Astrocyte (in vitro differentiated cells and primary cell): ENCODE results near the gene LOC101059915.
A peak's percentile ranks its signal among the peaks of the same experiment; 100 is the strongest.

Experiments used
- DNase-seq: peaks from one replicate; pipeline ENCODE4 v3.0.0-alpha.2; 2010; ENCODE audit warnings: low read depth
- FAIRE-seq: peaks from 2 replicates; lab custom pipeline; 2011; peaks lifted over from hg19 to GRCh38; lab: Jason Lieb, UNC
- H2AFZ ChIP-seq: 2 replicates; pipeline ENCODE4 v1.6.0; 2012; ENCODE audit warnings: low read depth, low read length, inconsistent platforms
- H3K27ac ChIP-seq: 2 replicates; pipeline ENCODE4 v1.5.1; 2011; ENCODE audit warnings: low read depth, low read length, inconsistent platforms
- H3K27me3 ChIP-seq: 2 replicates; pipeline ENCODE4 v1.6.0; 2011; ENCODE audit warnings: low read length, inconsistent platforms; ENCODE audit not compliant: insufficient read depth
- H3K36me3 ChIP-seq: 2 replicates; pipeline ENCODE4 v1.5.1; 2011; ENCODE audit warnings: low read length, inconsistent platforms; ENCODE audit not compliant: insufficient read depth
- H3K4me1 ChIP-seq: 2 replicates; pipeline ENCODE4 v1.5.1; 2011; ENCODE audit warnings: low read length, inconsistent platforms; ENCODE audit not compliant: insufficient read depth
- H3K4me2 ChIP-seq: 2 replicates; pipeline ENCODE4 v1.6.0; 2012; ENCODE audit warnings: low read length, inconsistent platforms
- H3K4me3 ChIP-seq: 2 replicates; pipeline ENCODE4 v1.5.1; 2011; ENCODE audit warnings: low read depth, mild to moderate bottlenecking, low read length, inconsistent platforms; ENCODE audit not compliant: insufficient read depth
- H3K79me2 ChIP-seq: 2 replicates; pipeline ENCODE4 v1.6.0; 2012; ENCODE audit warnings: mild to moderate bottlenecking, low read length, inconsistent platforms; ENCODE audit not compliant: insufficient read depth
- H3K9ac ChIP-seq: 2 replicates; pipeline ENCODE4 v1.6.0; 2012; ENCODE audit warnings: mild to moderate bottlenecking, low read length, inconsistent platforms
- H3K9me3 ChIP-seq: 2 replicates; pipeline ENCODE4 v1.5.1; 2012; ENCODE audit warnings: low read depth, mild to moderate bottlenecking, low read length, inconsistent platforms; ENCODE audit not compliant: insufficient read depth
- H4K20me1 ChIP-seq: 2 replicates; pipeline ENCODE4 v1.6.0; 2012; ENCODE audit warnings: low read length, inconsistent platforms; ENCODE audit not compliant: insufficient read depth
- H3K27ac Mint-ChIP-seq: one replicate; pipeline ENCODE4 v1.8.0; 2021; ENCODE audit warnings: mild to moderate bottlenecking, mixed read lengths; ENCODE audit not compliant: unreplicated experiment
- H3K27me3 Mint-ChIP-seq: one replicate; pipeline ENCODE4 v1.8.0; 2021; ENCODE audit warnings: low read depth, mixed read lengths; ENCODE audit not compliant: unreplicated experiment
- H3K36me3 Mint-ChIP-seq: one replicate; pipeline ENCODE4 v1.8.0; 2021; ENCODE audit warnings: low read depth, mixed read lengths; ENCODE audit not compliant: unreplicated experiment
- H3K4me1 Mint-ChIP-seq: one replicate; pipeline ENCODE4 v1.8.0; 2021; ENCODE audit warnings: low read depth, mixed read lengths; ENCODE audit not compliant: unreplicated experiment
- H3K4me3 Mint-ChIP-seq: one replicate; pipeline ENCODE4 v1.8.0; 2021; ENCODE audit warnings: mild to moderate bottlenecking, moderate library complexity, mixed read lengths; ENCODE audit not compliant: unreplicated experiment
- H3K9me3 Mint-ChIP-seq: one replicate; pipeline ENCODE4 v1.8.0; 2021; ENCODE audit warnings: mild to moderate bottlenecking, mixed read lengths; ENCODE audit not compliant: unreplicated experiment
- CTCF ChIP-seq: IDR thresholded peaks from 2 replicates; pipeline ENCODE4 v1.5.1; 2011; ENCODE audit warnings: low read depth, mild to moderate bottlenecking, inconsistent platforms, low read length, moderate library complexity; ENCODE audit not compliant: insufficient read depth
- EZH2 ChIP-seq: IDR thresholded peaks from 2 replicates; pipeline ENCODE4 v1.6.1; 2012; ENCODE audit warnings: mild to moderate bottlenecking, low read length, inconsistent platforms; ENCODE audit not compliant: insufficient read depth

LOC101059915 gene

DNA sequence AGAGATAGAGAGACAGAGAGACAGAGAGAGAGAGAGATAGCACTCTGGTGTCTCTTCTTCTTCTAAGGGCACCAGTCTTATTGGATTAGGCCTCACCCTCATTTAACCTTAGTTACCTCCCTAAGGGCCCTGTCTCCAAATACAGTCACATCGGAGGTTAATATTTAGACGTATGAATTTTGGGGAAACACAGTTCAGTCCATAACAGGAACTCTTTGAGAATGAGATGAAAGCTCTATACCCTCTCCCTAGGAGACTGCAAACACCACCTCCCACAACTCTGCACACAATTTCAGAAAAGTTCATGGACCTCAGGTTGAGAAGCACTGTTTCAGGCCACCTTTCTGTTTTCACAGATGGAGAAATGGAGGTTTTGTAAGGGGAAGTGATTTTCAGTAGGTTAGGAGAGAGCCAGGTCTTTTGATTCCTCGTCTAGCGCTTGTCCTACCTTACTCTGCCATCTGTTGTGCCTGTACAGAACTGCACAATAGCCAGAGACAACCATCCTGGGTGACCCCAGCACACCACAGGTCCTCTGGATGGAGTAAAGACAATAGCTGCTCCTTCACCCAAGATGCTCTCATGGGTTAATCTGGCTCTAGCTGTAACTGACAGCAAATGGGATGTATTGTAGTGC is 16.9 kb upstream of the LOC101059915 start:
- no peak overlapping the region for H3K9ac ChIP-seq
- no peaks in the 10 kb centered on the region for H4K20me1 ChIP-seq
- H3K27me3 ChIP-seq: no peaks in the 10 kb centered on the region
- TF ChIP-seq EZH2 (no peak), CTCF (no peak)
- H3K36me3 ChIP-seq: no peaks in the 10 kb centered on the region
- FAIRE-seq: no peak
- Mint-ChIP-seq H3K27me3 (no peaks in the 10 kb centered on the region), H3K27ac (no peak overlapping the region), H3K4me3 (no peak overlapping the region), H3K4me1 (no peaks in the 10 kb centered on the region), H3K9me3 (no peaks in the 10 kb centered on the region), H3K36me3 (no peaks in the 10 kb centered on the region)
- H3K4me1 ChIP-seq: no peaks in the 10 kb centered on the region
- no peak overlapping the region for H3K27ac ChIP-seq
- H3K4me2 ChIP-seq: no peak overlapping the region
- no peak overlapping the region for H2AFZ ChIP-seq
- no peaks in the 10 kb centered on the region for H3K9me3 ChIP-seq
- H3K4me3 ChIP-seq: no peak overlapping the region
- no peak for DNase-seq
- no peaks in the 10 kb centered on the region for H3K79me2 ChIP-seq

- Mint-ChIP-seq H3K4me1 (no peaks in the 10 kb centered on the region), H3K9me3 (no peaks in the 10 kb centered on the region), H3K27ac (no peak overlapping the region), H3K27me3 (peaks cover 5% of the 10 kb centered on the region), H3K36me3 (no peaks in the 10 kb centered on the region), H3K4me3 (no peak overlapping the region)
- no peaks in the 10 kb centered on the region for H3K4me1 ChIP-seq
- TF ChIP-seq EZH2: no peak
- peak; percentile 65 for TF ChIP-seq CTCF
- H3K9ac ChIP-seq: no peak overlapping the region
- peak; percentile 27 for DNase-seq
- no peaks in the 10 kb centered on the region for H3K36me3 ChIP-seq
- H3K79me2 ChIP-seq: no peaks in the 10 kb centered on the region
- H3K4me3 ChIP-seq: no peak overlapping the region
- FAIRE-seq: peak; percentile 93
- H3K4me2 ChIP-seq: no peak overlapping the region
- H2AFZ ChIP-seq: no peak overlapping the region
- no peaks in the 10 kb centered on the region for H3K27me3 ChIP-seq
- H3K27ac ChIP-seq: no peak overlapping the region
- H4K20me1 ChIP-seq: no peaks in the 10 kb centered on the region
- H3K9me3 ChIP-seq: no peaks in the 10 kb centered on the region
Measured at GRCh38 chrX:71652405-71652804, 14.9 kb upstream of the LOC101059915 start.

- FAIRE-seq: no peak
- Mint-ChIP-seq H3K27me3 (peaks cover 5% of the 10 kb centered on the region), H3K9me3 (no peaks in the 10 kb centered on the region), H3K36me3 (no peaks in the 10 kb centered on the region), H3K4me3 (no peak overlapping the region), H3K4me1 (no peaks in the 10 kb centered on the region), H3K27ac (no peak overlapping the region)
- no peak overlapping the region for H2AFZ ChIP-seq
- no peaks in the 10 kb centered on the region for H4K20me1 ChIP-seq
- H3K79me2 ChIP-seq: no peaks in the 10 kb centered on the region
- H3K4me1 ChIP-seq: no peaks in the 10 kb centered on the region
- no peak overlapping the region for H3K9ac ChIP-seq
- H3K4me3 ChIP-seq: no peak overlapping the region
- no peaks in the 10 kb centered on the region for H3K27me3 ChIP-seq
- no peak for TF ChIP-seq EZH2
- TF ChIP-seq CTCF: no peak
- H3K36me3 ChIP-seq: no peaks in the 10 kb centered on the region
- no peak overlapping the region for H3K4me2 ChIP-seq
- no peak for DNase-seq
- no peaks in the 10 kb centered on the region for H3K9me3 ChIP-seq
- H3K27ac ChIP-seq: no peak overlapping the region
Measured at GRCh38 chrX:71653344-71653743, 14.0 kb upstream of the LOC101059915 start.
